Hair follicular keratinocyte (primary cell): ENCODE results near the gene NTF3. TPM values are rescaled to one million over a fixed set of nuclear protein-coding genes. Genes with fewer than 3 reads are reported as not detected.

ENCODE experiments used
- total RNA-seq: library from RNA; depleted of rRNA; stranded (reverse); fragments of >200 nt; gene quantifications from 2 replicates; pipeline ENCODE4 v1.2.3, GENCODE V29; 2015

NTF3 gene
- not detected in 2 replicates for total RNA-seq

DNA sequence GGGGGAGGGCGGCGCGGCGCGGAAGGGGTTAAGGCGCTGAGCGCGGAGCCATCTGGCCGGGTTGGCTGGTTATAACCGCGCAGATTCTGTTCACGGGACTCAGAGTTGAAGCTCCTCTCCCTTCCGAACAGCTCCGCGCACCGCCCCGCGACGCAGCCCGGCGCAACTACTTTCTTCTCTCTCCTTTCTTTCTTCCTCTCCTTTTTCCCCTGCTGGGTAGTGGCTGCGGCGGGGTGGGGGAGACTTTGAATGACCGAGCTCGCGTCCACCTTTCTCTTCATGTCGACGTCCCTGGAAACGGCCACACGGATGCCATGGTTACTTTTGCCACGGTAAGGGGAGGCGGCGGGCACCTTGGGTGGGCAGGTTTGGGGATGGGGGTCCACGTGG lies at the start of gene NTF3:
NTF3 (plus strand) TSS at position 98 of the 390 bp plus-strand sequence; CDS start at position 315, 217 bp downstream.

